Stimulated activated CD8-positive, alpha-beta memory T cell treated with anti-CD3 and anti-CD28 coated beads, Interleukin-4, amount 100 ng/mL, for 1 hour (primary cell): ENCODE measurements around the gene AK6.
A peak's percentile ranks its signal among the peaks of the same experiment; 100 is the strongest.
"Not testable (repeated sequence)": the region's sequence is repeated elsewhere in the genome, so short reads cannot be mapped to it uniquely, and the experiment has no call there.

ENCODE experiments used
- DNase-seq, 2 donors: peaks; one replicate each; pipeline ENCODE4 v3.0.0-alpha.2; 2020; ENCODE audit warnings: low read depth in 2 of 2, low spot score in 1 of 2

The AK6 gene

GRCh38 chr5:69335341-69335935 lies 33.9 kb downstream of the AK6 start:
- DNase-seq: no peak

DNA sequence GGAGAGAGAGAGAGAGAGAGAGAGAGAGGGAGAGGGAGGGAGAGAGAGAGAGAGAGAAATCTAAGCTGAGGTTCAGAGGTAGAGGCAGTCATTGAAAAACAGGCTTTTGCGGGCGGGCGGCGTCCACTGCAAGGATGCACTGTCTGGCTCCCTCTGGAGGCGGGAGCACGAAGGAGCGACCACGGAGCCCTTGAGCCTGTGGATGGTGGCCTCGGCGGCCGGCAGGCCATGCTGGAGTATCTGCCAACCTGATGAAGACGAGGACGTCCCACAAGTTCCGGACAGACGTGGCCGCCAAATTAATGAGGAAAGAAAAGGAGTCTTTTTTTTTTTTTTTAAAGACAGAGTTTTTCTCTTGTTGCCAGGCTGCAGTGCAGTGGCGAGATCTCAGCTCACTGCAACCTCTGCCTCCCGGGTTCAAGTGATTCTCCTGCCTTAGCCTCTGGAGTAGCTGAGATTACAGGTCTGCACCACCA lies 34.5 kb downstream of the AK6 start:
- peak in 1 of 2 donors; percentile 42 for DNase-seq

DNA sequence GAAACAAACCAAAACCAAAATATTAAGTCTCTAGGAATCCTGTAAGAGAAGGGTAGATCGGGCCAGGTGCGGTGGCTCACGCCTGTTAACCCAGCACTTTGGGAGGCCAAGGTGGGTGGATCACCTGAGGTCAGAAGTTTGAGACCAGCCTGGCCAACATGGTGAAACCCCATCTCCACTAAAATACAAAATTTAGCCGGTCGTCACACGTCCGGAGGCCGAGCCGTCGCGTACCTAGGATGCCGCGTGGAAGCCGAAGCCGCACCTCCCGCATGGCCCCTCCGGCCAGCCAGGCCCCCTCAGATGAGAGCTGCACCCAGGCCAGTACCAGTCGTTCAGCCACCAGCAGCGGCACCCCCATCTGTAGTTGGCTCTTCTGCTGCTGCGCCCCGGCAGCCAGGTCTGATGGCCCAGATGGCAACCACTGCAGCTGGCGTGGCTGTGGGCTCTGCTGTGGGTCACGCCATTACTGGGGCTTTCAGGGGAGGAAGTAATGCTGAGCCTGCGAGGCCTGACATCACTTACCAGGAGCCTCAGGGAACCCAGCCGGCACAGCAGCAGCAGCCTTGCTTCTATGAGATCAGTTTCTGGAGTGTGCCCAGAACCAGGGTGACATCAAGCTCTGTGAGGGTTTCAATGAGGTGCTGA lies 35.5 kb downstream of the AK6 start:
- not testable (repeated sequence) for DNase-seq

DNA sequence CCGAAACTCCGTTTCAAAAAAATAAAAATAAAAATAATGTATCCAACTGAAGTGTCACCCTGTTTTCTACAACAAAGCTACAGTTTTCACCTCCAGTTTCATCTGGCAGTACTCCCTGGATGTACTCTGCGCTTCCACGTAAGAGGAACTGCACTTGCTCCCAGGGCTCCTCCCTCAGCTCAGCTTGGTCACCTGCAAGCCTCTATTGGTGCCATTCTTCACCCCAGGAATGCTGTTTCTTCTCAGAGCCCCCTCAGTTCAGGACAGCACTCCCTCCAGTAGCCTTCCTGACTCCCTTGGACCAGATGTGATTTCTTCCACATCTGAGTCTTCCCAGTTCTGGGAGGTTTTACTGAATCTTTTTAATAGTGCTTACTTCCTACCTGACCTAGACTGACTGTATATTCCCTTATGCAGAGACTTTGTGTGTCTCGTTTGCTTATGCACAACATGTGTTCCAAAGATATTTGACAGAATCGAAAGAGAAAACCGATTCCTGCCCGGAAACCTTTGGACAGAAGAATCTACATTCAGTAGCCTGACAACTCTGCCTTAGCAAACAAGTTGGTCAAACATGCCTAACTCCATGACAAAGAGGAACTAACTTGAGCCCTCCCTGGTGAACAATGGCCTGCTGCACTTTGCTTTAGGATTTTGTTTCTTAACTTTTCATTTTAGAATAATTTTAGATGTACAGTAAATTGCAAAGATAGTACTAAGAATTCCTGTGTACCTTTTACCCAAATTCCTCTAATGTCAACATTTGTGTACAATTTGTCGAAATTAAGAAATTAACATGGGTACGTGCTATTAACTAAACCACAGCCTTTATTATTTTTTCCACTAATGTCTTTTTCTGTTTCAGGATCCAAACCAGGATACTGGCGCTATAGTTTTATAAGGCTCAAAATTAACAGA lies 37.5 kb downstream of the AK6 start:
- no peak for DNase-seq

DNA sequence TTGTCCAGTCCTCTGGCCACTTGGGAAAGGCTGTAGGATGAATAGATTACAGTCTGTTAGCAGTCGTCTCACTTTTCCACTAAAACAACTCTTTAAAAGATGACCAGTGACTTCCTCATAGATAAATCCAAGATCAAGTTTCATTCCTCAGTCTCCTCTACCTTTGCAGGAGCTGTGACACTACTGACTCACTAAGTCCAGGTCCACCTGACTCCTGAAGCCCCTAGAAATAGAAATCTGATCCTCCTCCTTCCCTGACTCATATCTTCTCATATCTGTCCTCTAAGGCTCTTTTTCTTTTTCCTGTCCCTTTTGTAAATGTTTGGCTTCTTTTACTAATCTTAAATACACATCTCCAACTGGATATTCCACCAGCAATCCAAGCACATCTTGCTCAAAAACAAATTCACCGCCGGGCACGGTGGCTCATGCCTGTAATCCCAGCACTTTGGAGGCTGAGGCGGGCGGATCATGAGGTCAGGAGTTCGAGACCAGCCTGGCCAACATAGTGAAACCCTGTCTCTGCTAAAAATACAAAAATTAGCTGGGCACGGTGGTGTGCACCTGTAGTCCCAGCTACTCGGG lies 39.3 kb downstream of the AK6 start:
- DNase-seq: no peak

GRCh38 chr5:69326365-69326764 lies 43.0 kb downstream of the AK6 start:
- no peak for DNase-seq

- no peak for DNase-seq
Observed at GRCh38 chr5:69317391-69317790, 51.9 kb downstream of the AK6 start.

- no peak for DNase-seq
Observed at GRCh38 chr5:69315972-69316371, 53.3 kb downstream of the AK6 start.

DNA sequence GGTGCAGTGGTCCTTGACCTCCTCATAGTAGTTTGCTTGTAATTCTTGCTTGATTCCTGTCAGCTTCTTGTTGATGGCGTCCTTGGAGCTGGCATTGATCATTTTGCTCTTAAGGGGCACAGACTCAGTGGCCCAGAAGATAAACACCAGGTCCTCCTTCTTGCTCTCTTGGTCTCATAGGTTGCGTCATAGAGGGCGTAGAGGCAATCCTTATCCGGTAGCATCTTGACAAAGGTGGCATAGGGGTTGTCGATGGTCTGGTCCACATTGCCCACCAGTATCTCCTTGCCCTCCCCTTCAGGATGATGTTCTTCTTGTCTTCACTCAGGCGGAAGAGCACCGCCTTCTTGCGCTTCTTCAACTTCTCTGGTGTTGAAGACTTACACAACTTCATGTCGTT lies 55.9 kb downstream of the AK6 start:
- DNase-seq: no peak

DNA sequence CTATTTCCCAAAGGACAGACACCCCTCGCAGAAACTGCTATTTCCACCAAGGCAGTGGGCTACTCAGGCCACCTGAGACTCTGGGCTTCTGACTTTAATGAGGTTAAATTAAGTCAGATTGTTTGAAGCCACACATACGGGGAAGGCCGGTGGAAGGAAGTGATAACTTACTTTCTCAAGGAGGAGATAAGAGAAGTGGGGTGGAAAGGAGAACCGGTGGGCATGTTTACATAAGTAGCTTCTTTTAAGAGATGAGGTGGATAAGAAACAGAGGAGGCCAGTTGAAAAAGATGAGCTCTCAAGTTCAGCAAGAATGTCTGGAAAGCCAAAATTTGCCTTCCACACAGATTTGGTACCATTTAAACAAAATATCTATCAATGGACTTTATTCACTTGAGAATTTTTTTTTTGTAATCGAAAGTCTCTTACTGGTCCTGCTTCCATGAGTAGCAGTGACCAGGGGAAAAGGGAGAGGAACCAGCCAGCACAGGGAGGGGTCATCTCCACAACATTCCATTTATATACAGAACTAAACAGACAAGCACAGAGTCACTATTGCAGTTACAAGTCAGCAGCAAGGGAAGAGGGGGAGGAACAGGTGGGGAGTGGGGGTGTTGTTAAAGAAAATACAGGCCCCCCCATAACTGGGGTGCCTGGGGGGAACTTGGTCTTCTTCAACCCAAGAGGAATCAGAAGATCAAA lies 56.7 kb downstream of the AK6 start:
- DNase-seq: no peak

GRCh38 chr5:69309380-69309779 lies 59.9 kb downstream of the AK6 start:
- DNase-seq: no peak

DNA sequence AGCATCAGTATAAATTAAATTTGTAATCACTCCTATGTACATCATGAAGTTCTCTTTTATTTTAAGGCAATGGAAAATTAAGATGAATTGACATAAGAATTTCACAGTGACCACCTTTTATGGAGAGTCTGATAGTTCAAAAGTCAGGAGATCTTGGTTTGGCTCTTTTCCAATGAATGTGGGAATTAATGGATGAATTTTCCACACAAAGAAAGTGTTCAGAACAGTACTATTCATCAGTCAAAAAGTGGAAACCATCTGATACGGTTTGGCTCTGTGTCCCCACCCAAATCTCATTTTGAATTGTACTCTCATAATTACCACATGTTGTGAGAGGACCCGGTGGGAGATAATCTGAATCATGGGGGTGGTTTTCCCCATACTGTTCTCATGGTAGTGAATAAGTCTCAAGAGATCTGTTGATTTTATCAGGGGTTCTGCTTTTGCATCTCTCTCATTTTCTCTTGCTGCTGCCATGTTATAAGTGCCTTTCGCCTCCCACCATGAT lies 61.2 kb downstream of the AK6 start:
- DNase-seq: no peak

- no peak for DNase-seq
Observed at GRCh38 chr5:69305512-69305911, 63.8 kb downstream of the AK6 start.
